ENCODE results near the gene ZNF467.

ZNF467 gene

DNA sequence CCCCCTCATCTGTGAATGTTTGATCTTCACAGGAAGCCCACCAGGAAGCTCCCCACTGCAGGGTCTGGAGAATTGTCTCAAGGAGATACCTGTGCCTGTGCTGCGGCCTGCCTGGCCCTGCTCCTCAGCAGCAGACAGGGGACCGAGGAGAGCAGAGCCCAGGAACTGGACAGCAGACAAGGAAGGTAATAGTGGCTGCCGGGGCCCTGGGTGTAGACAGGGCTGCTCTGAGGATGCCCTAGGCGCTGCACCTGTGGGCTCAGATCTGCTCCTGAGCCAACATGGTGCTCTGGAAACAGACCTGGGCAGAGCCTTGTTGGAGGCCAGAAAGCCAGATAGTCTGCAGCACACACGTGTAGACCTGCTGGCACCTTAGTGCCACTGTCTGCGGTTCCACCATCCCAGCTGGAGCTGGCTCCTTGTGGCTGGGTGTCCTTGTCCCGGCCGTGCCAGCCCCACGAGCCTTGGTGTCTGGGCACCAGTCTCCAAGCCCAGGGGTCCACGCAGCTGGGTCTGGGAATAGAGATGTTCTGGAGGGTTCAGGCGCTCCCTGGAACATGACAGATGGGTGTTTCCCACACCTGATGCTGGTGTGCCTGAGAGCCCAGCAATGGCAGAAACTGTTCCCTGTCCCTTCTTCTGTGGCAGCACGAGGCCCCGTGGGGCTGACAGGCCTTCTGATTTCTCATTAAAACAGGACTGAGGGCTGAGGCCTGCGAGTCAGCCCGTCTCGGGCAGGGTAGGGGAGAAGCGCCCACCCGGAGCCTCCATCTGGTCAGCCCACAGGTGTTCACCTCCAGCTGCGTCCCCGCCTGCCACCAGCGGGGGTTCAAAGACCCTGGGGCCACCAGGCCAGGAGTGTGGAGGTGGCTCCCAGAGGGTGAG is 44.7 kb downstream of the ZNF467 start:
- DNase-seq (ENCODE audit: low read depth in 2 of 2) = no peak

GRCh38 chr7:149727899-149728476 is 45.4 kb downstream of the ZNF467 start:
- DNase-seq (ENCODE audit: low read depth in 2 of 2) = no peak

DNA sequence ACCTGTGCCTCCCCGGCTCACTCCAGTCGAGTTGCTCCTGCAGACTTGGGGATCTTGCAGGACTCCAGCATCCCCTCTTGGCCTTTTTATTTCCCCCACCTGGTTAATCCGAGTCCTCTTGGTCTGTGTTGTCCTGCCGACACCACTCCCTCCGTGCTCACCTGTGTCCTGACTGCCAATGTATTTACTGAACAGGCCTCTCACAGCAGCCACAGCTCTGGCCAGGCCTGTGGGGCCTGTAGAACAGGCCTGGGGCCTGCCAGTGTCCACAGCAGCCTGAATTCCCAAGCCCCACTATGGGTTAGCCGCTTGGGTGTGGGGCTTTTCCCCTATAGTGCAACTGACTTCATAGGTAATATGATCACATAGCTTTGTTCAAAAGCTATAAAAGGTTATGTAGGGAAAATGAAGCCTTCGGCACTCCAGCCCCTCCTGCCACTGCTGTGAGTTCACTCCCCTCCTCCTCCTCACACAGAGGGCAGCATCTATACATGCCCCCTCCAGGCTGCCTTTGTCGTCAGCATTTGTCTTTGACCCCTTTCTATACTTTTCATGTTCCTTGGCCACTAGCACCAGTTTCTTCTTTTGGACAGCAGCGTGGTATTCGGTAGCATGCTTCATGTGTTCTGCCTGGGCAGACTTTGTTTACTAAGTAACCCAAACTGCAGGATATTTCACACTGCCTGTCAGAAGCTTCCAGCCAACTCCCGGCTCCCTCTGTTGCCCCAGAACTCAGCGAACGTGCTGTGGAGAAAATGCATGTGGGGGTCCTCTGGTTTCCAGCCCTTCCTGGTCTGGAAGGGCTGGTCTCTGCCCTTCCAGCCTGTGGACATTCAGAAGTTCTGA is 46.1 kb downstream of the ZNF467 start:
- DNase-seq (ENCODE audit: low read depth in 2 of 2) = no peak

GRCh38 chr7:149725916-149726315 is 47.5 kb downstream of the ZNF467 start:
- DNase-seq (ENCODE audit: low read depth in 2 of 2) = no peak

DNA sequence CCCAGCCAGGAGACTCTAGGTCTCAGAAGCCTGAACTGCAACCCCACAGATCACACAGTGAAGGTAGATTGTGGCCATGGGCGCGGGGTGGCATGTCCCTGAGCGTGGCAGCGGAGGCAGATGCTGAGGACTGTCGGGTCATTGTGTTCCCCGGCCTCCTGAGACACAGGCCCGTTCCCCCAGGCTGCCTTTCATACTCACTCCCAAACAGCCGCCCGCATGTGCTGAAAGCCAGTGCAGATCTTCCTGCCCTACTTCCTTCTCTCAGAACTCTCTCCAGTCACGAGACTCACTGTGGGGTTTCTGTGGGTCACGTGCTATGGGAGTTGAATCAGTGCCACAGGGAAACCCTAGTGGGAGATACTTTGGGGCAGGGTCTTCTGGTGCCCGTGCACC is 48.0 kb downstream of the ZNF467 start:
- DNase-seq (ENCODE audit: low read depth in 2 of 2) = no peak

GRCh38 chr7:149724661-149725425 is 48.5 kb downstream of the ZNF467 start:
- no peak for DNase-seq (ENCODE audit: low read depth in 2 of 2)

DNA sequence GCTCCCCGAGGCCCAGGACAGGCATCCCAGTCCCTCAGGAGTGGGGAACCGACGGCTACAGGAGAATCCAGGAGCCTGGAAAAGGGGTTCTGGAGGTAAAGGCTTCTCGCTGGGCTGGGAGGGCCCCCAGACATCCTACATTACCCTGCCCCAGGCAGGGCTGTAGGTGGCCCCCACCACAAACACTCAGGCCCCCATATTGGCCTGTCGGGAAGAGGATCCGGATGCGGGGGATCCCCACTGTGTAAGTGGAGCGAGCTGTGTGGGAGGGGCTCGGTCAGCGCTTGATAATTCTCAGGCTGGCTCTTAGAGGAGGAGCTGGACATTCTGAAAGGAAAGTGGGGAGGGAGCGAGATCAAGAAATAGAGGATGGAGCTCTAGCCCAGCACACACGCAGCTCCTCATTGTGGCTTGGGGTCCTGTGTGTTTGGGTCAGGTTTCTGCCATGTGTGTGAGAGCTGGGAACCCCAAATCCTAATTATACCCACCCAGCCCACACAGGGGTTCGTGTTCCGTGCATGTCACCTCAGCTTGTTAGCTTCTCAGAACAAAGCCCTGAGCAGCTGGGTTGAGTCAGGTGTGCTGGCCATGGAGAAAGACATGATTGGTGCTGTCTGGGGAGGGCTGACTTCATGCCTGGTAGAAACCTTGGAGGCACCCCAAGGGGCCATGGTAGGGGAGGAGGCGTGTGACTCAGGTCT is 49.4 kb downstream of the ZNF467 start:
- DNase-seq (ENCODE audit: low read depth in 2 of 2) = no peak

- DNase-seq (ENCODE audit: low read depth in 2 of 2) = no peak
These were observed 50.2 kb downstream of the ZNF467 start for GRCh38 chr7:149723082-149723767.

DNA sequence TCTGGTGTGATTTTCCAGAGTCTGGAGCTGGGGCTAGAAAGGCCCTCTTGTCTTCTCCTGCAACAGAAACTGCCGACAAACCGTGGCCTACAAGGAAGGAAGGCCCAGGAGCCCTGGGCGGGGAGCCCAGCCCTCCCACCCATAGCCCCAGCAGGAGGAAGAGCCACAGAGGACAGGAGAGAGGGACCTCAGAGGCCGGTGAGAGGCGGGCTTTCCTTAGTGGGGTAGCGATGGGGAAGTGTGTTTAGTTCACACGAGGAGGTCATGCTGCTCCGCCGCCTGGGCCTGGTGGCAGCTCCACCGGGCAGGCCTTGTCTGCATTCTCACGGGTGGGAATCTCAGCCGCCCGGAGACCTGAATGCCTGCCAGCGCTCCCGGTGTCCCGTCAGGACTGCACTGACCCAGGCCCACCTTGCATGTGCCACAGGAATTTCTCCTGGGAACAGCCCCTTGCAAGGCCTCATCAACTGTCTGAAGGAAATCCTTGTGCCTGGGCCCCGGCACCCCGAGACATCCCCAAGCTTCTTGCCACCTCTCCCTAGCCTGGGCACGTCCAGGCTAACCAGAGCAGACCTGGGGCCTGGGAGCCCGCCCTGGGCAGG is 50.9 kb downstream of the ZNF467 start:
- no peak for DNase-seq (ENCODE audit: low read depth in 2 of 2)

DNA sequence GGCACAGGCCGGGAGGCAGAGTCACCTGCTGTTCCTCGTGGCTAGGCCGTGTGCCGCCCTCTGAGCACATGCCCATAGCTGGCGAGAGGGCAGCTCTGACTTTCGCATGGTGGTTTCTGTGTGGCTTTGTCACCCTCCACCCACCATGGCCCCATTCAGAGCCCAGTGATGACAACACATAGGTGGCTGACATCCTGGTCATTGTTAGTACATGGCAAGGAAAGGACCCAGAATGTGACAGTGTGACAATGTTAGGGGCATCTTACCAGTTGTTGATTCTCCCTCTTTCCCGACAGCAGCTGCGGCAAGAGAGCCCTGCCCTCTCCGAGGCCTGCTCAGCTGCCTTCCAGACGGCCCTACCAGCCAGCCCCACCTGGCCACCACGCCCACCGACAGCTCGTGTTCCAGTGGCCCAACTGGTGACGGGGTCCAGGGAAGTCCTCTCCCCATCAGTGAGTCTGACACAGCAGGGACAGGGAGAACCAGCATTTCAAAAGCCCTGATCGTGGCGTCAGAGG is 52.2 kb downstream of the ZNF467 start:
- no peak for DNase-seq (ENCODE audit: low read depth in 2 of 2)

- no peak for DNase-seq (ENCODE audit: low read depth in 2 of 2)
These were observed 52.9 kb downstream of the ZNF467 start for GRCh38 chr7:149720372-149721083.

DNA sequence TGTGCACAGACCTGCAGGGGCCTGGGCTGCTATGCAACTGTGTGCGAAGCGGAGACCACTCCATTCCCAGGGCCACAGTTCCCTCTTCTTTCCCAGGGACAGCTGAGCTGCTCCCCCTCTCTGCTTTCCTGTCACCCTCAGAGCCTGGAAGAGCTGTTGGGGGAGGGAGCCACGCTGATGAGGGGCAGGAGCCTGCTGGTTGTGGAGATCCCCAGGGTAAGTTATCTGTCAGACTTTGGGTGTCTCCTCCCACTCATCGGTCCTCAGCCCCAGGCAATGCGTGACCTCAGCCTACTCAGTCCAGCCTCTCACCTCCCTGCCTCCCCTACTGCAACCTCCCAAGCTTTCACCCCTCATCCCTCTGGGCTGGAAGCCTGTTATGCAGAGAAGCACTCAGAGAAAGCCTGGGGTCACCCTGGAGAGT is 53.5 kb downstream of the ZNF467 start:
- no peak for DNase-seq (ENCODE audit: low read depth in 2 of 2)

DNA sequence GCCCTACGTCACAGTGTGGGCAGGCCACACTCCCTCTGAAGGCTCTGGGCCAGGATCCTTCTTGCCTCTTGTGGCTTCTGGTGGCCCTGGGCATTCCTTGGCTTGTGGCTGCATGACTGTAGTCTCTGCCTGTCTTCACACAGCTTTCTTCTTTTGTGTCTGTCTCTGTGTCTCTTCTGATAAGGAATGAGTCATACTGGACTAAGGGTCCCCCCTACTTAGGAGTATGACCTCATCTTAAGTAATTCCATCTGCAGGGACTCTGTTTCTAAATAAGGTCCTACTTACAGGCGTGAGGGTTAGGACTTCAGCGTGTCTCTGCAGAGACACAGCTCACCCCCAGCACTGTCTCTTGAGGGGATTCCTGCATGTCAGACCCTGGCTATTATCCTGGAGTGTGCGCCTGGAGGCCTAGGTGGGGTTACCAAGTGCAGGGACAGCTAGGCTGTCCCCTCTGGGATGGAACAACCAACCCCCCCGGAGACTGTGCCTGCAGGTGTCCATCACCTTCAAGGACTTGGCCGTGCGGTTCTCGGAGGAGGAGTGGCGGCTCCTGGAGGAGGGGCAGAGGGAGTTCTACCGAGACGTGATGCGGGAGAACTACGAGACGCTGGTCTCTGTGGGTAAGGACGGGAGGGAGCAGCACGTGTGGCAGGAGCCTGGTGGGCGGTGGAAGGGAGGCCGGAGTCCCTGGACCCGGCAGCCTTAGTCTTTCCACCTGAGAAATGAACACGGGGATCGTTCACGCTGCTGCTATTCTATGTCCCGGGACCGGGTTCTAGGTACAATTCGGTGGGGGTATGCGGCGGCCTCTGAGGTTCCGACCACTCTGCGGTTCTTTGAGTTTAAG is 54.1 kb downstream of the ZNF467 start:
- DNase-seq (ENCODE audit: low read depth in 2 of 2) = no peak

- no peak for DNase-seq (ENCODE audit: low read depth in 2 of 2)
These were observed 54.7 kb downstream of the ZNF467 start for GRCh38 chr7:149718730-149719049.

DNA sequence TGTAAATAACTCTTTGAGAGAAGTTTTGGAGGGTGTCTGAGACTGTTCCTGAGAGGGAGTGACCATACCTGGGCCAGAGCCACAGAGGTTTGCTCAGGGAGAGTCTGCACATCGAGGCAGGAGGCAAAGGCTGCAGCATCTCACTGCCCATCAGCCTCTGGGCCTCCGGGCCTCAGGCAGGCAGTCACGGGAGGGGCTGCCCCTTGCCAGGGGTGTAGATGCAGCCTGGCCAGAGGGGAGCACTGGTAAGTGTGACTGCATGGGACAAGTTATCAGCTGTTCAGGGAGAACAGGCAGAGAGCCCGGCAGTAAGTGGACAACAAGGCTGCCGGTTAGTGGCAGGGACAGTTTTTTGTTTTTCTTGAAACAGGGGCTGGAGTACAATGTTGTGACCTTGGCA is 55.9 kb downstream of the ZNF467 start:
- no peak for DNase-seq (ENCODE audit: low read depth in 2 of 2)

GRCh38 chr7:149716932-149717307 is 56.5 kb downstream of the ZNF467 start:
- no peak for DNase-seq (ENCODE audit: low read depth in 2 of 2)

DNA sequence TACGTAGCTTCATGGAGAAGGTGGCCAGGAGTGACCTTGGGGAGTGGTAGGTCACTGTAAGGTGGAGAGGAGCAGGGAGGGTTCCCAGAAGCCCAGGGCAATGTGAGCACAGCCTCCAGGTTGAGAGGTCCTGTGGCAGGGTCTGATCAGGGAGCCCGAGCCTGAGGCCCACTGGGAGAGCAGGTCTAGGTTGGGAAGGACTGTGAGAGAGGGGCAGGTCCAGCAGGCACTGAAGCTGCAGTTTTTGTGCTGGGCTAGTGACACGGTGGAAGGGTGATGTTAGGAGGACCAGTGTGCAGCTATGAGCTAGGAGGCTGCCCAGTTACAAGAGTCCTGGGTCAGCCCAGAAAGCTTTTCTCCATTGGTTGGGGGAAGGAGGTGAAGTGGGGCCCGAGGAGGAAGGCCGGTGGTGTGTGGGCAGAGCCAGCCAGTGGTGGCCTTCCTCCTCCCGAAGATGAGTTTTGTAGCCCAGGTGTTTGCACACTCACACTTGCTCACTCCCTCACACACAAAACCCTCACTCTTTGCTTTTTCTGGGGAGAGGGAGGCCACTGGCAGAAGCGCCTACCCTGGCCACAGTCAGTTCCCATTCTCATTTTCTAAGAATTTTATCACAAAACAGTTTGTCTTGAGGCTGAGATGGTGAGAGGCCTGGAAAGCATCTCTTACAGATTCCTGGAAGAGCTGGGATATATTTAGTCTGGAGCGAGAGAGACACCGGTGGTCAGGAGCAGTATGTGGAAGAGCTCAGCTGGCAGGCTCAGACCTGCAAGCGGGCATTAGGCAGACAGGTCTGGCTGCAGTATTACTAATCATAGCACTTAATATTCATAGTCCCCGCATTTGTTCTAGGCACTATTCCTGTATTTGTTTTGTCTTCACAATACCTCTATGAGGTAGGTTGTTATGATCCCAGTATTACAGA is 57.1 kb downstream of the ZNF467 start:
- DNase-seq (ENCODE audit: low read depth in 2 of 2) = no peak
